HEK293T (cell line): ENCODE measurements around the gene DHRSX.

Experiments
- ARNT ChIP-seq: fragments of 450-650 bp; IDR thresholded peaks from 2 replicates; pipeline ENCODE4 v1.6.1; 2017; ENCODE audit warnings: mild to moderate bottlenecking
- BHLHE40 ChIP-seq: fragments of 450-650 bp; IDR thresholded peaks from 2 replicates; pipeline ENCODE4 v1.6.1; 2016; ENCODE audit warnings: mild to moderate bottlenecking, moderate library complexity, borderline replicate concordance
- CTBP1 ChIP-seq: fragments of 450-650 bp; IDR thresholded peaks from 2 replicates; pipeline ENCODE4 v1.6.1; 2016; ENCODE audit warnings: borderline replicate concordance
- FOXM1 ChIP-seq: fragments of 450-650 bp; IDR thresholded peaks from 2 replicates; pipeline ENCODE4 v1.6.1; 2017; ENCODE audit warnings: mild to moderate bottlenecking, borderline replicate concordance
- HDGF ChIP-seq: fragments of 450-650 bp; IDR thresholded peaks from 2 replicates; pipeline ENCODE4 v1.6.1; 2017; ENCODE audit warnings: antibody characterized with exemption, borderline replicate concordance
- L3MBTL2 ChIP-seq: fragments of 450-650 bp; conservative IDR thresholded peaks from 2 replicates; pipeline ENCODE4 v1.6.1; 2016; ENCODE audit warnings: mild to moderate bottlenecking
- TARDBP ChIP-seq: fragments of 450-650 bp; IDR thresholded peaks from 2 replicates; pipeline ENCODE4 v1.6.1; 2016

DNA sequence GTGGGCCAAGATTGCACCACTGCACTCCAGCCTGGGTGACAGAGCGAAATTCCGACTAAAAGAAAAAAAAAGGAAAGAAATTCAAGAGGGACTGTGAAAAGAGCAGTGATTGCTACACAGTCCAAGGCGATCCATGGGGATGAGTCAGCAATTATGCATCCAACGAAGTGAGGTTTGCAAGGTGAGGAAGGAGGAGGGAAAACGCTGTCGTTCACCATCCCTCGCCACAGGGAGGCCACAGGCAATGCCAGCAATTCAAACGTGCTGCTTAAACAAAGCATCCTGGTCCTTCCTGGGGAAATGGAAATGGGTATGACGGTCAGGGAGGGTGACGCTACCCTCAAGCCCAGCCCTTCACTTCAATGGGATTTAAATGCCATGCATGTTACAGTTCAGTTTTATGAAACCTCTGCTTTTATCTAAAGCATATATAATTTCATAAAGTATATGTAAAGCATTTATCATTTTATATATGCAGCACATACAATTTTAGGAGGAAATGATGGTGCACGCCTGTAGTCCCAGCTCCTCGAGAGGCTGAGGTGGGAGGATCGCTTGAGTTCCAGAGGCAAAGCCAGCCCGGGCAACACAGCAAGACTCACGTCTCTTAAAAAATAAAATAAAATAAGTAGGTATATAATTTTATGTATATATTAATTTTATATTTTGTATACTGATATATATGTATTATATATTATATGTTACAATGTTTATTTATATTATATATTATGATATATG, 108.7 kb downstream of the DHRSX start:
- TF ChIP-seq ARNT, result no peak
- no peak for TF ChIP-seq HDGF
- no peak for TF ChIP-seq L3MBTL2
- no peak for TF ChIP-seq TARDBP
- no peak for TF ChIP-seq FOXM1
- TF ChIP-seq BHLHE40, result no peak
- TF ChIP-seq CTBP1, result no peak
